Measurements from ENCODE around the gene C2orf76.
"Not testable (repeated sequence)": the region's sequence is repeated elsewhere in the genome, so short reads cannot be mapped to it uniquely, and the experiment has no call there.

Gene C2orf76

DNA sequence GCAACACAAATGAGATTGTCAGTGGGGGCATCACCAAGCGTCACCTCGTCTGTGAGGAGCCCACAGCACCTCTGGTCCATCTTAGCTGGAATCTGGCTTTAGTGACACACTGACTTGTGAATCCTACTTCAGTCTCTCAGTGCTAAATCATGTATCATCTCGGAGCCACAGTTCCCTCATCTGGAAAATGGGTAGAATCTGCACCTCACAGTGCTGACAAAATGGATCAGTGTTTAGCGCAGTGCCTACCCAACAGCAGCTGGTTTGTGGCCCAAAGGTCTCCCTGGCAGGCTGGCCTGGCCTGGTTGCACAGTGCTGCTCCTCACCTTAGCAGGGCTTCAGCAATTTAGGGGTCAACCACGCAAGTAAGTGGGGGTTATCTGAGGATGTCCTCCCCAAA is 10.2 kb upstream of the C2orf76 start:
- Histone ChIP-seq H3K4me1 (ENCODE audit: control insufficient read depth, insufficient read depth, low read length) (no peaks in the 10 kb centered on the region), H3K36me3 (ENCODE audit: control insufficient read depth, insufficient read depth, low read length, severe bottlenecking) (peaks cover 26% of the 10 kb centered on the region), H3K4me3 (ENCODE audit: low read length) (no peak overlapping the region), H3K9ac (ENCODE audit: low read length) (no peak overlapping the region), H3K27me3 (replicated peaks; ENCODE audit: control insufficient read depth, insufficient read depth, low read length) (no peaks in the 10 kb centered on the region), H3K9me3 (ENCODE audit: control insufficient read depth, low read length) (no peaks in the 10 kb centered on the region)
- DNase-seq (ENCODE audit: low read depth), result no peak

DNA sequence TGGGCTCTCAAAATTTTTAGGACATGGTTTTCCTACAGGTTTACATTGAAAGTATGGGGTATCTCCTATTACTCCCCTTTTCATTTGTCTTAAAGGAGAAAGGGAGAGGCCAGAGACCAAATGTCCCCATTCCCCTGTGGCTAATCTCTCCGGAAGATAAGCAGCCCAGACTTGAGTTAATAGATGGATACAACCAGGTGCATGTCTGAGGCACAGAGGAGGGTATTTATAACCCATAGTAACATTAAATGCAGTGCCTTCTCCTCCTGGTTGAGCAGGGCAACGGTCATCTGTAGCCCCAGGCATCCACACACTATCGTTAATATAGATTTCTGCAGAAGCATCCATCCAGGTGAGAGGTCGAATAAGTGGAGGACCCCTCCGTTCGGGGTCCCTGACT is 9.8 kb upstream of the C2orf76 start:
- not testable (repeated sequence) for H3K4me1 ChIP-seq (ENCODE audit: control insufficient read depth, insufficient read depth, low read length); H3K9ac ChIP-seq (ENCODE audit: low read length); DNase-seq (ENCODE audit: low read depth); H3K4me3 ChIP-seq (ENCODE audit: low read length); H3K9me3 ChIP-seq (ENCODE audit: control insufficient read depth, low read length); H3K27me3 ChIP-seq (replicated peaks; ENCODE audit: control insufficient read depth, insufficient read depth, low read length)
- peaks cover 30% of the 10 kb centered on the region for H3K36me3 ChIP-seq (ENCODE audit: control insufficient read depth, insufficient read depth, low read length, severe bottlenecking)

DNA sequence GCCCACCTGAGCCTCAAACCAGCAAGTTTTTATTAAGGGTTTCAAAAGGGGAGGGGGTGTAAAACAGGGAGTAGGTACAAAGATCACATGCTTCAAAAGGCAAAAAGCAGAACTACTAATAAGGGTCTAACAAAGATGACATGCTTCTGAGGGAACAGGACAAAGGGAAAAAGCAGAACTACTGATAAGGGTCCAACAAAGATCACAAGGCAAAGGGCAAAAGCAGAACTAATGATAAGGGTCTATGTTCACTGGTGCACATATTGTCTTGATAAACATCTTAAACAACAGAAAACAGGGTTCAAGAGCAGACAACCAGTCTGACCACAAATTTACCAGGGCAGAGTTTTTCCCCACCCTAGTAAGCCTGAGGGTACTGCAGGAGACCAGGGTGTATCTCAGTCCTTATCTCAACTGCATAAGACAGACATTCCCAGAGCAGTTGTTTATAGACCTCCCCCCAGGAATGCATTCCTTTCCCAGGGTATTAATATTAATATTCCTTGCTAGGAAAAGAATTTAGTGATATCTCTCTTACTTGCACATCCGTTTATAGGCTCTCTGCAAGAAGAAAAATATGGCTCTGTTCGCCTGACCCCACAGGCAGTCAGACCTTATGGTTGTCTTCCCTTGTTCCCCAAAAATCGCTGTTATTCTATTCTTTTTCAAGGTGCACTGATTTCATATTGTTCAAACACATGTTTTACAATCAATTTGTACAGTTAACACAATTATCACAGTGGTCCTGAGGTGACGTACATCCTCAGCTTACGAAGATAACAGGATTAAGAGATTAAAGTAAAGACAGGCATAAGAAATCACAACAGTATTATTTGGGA is 7.5 kb upstream of the C2orf76 start:
- DNase-seq (ENCODE audit: low read depth); H3K9ac ChIP-seq (ENCODE audit: low read length); H3K4me1 ChIP-seq (ENCODE audit: control insufficient read depth, insufficient read depth, low read length); H3K27me3 ChIP-seq (replicated peaks; ENCODE audit: control insufficient read depth, insufficient read depth, low read length); H3K4me3 ChIP-seq (ENCODE audit: low read length); H3K9me3 ChIP-seq (ENCODE audit: control insufficient read depth, low read length): not testable (repeated sequence)
- peaks cover 53% of the 10 kb centered on the region for H3K36me3 ChIP-seq (ENCODE audit: control insufficient read depth, insufficient read depth, low read length, severe bottlenecking)

DNA sequence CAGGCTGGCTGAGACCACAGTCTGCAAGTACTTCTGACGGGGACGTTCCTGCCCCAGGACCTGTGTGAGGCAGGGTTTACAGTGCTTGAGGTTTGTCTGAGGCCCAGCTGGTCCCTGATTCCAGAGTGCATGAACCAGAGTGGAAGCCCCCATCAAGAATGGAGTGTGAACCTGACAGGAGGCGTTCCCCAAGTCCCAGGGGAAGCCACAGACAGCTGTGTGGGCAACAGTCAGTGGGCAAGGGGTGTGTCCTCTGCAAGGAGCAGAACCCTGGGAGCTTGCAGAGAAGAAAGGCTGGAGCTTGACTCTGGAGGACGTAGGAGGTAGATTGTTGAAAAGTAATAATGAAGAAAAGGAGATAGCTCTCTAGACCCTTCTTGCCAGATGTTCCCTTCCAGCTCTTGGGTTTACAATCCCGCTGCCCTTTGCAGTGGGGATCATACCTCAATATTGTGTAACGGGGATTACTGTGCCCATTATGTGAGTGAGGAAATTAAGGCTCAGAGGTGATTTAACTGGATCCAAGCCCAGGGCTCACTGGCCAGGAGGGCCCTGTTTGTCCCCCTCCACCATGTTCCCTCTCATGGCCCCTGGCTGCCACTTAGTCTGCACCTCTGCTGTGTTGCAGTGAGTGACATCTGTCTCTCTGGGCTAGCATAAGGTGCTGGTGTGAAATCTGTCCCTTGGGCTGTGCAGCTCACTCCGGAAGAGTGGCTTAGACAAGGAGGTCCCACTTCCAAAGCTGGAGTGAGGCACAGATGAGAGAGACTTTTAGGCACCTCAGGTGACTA is 6.3 kb upstream of the C2orf76 start:
- no peaks in the 10 kb centered on the region for H3K9me3 ChIP-seq (ENCODE audit: control insufficient read depth, low read length)
- H3K9ac ChIP-seq (ENCODE audit: low read length), result no peak overlapping the region
- DNase-seq (ENCODE audit: low read depth), result no peak
- H3K27me3 ChIP-seq (replicated peaks; ENCODE audit: control insufficient read depth, insufficient read depth, low read length), result no peaks in the 10 kb centered on the region
- peaks cover 18% of the 10 kb centered on the region for H3K4me1 ChIP-seq (ENCODE audit: control insufficient read depth, insufficient read depth, low read length)
- no peak overlapping the region for H3K4me3 ChIP-seq (ENCODE audit: low read length)
- H3K36me3 ChIP-seq (ENCODE audit: control insufficient read depth, insufficient read depth, low read length, severe bottlenecking), result peaks cover 64% of the 10 kb centered on the region

DNA sequence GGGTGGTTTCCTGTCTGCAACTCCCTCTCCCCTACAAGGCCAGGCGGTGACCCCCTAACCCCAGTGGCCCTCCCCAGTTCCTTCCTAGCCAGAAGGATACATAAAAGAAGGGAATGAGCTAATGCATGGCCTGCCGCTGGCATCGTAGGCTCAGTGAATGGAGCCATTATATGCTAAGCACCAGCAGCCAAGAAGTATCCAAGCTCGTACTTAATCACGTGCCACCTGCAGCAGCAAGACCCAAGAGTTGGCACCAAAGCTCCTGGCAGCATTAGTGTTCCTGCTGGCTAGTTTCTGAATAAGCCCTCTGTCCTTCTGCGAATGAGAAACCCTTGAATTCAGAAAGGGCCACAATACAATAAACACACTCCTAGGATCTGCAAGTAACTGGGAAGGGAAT is 4.5 kb upstream of the C2orf76 start:
- Histone ChIP-seq H3K36me3 (ENCODE audit: control insufficient read depth, insufficient read depth, low read length, severe bottlenecking) (peaks cover 66% of the 10 kb centered on the region), H3K4me3 (ENCODE audit: low read length) (no peak overlapping the region), H3K9ac (ENCODE audit: low read length) (no peak overlapping the region), H3K27me3 (replicated peaks; ENCODE audit: control insufficient read depth, insufficient read depth, low read length) (no peaks in the 10 kb centered on the region), H3K9me3 (ENCODE audit: control insufficient read depth, low read length) (no peaks in the 10 kb centered on the region), H3K4me1 (ENCODE audit: control insufficient read depth, insufficient read depth, low read length) (peaks cover 22% of the 10 kb centered on the region)
- DNase-seq (ENCODE audit: low read depth), result no peak

DNA sequence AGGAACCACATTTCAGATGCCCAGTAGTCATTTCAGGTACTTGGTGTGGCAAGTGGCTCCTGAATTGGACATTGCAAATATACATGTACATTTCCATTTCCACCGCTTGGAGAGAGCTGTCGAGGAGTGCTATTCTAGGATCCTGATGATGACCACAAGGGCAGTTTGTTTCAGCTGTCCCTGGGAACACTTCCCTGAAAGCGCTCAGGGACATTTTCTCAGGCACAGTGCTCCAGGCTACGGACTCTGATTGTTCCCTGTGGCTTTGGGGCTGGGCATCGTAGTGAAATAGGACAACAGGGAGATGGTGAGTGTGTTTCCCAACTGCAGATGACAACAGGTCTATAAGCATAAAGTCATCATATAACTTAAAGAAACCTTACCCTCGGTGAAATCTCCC is 3.2 kb upstream of the C2orf76 start:
- Histone ChIP-seq H3K9me3 (ENCODE audit: control insufficient read depth, low read length) (no peaks in the 10 kb centered on the region), H3K36me3 (ENCODE audit: control insufficient read depth, insufficient read depth, low read length, severe bottlenecking) (peaks cover 66% of the 10 kb centered on the region), H3K27me3 (replicated peaks; ENCODE audit: control insufficient read depth, insufficient read depth, low read length) (no peaks in the 10 kb centered on the region), H3K4me3 (ENCODE audit: low read length) (peak overlapping the region; percentile 93), H3K9ac (ENCODE audit: low read length) (peak overlapping the region; percentile 96), H3K4me1 (ENCODE audit: control insufficient read depth, insufficient read depth, low read length) (peaks cover 33% of the 10 kb centered on the region)
- DNase-seq (ENCODE audit: low read depth), result no peak

DNA sequence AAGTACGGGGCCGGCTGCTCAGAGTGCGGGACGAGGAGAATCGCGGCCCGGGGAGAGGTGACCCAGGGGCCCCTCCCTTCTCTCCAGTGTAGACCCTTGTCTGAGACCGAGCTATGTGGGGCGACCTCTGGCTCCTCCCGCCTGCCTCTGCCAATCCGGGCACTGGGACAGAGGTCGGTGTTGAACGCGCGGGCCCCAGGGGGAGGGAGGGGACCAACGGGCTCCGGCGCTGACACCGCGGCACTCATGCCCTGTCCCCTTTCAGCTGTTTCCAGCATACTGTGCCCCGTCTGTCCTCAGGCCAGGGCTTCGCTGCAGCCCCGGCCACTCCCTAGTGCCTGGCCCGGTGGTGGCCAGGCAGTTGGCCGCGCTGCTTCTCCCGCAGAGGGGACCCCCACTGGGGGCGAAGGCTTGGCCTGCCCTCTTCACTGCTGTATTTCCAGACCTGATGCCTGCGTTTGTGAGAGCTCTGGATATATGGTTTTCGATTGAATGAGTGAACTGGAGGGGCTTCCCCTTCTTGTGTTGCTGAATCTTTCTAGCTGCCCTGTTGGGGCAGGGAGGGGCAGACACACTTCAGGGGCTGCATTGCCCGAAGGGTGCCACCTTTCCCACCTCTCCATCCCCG is 952 bp upstream of the C2orf76 start:
- H3K27me3 ChIP-seq (replicated peaks; ENCODE audit: control insufficient read depth, insufficient read depth, low read length), result no peaks in the 10 kb centered on the region
- peak overlapping the region; percentile 93 for H3K4me3 ChIP-seq (ENCODE audit: low read length)
- H3K4me1 ChIP-seq (ENCODE audit: control insufficient read depth, insufficient read depth, low read length), result peaks cover 36% of the 10 kb centered on the region
- H3K36me3 ChIP-seq (ENCODE audit: control insufficient read depth, insufficient read depth, low read length, severe bottlenecking), result peaks cover 47% of the 10 kb centered on the region
- DNase-seq (ENCODE audit: low read depth), result peak; percentile 63
- H3K9ac ChIP-seq (ENCODE audit: low read length), result peak overlapping the region; percentile 96
- no peaks in the 10 kb centered on the region for H3K9me3 ChIP-seq (ENCODE audit: control insufficient read depth, low read length)

DNA sequence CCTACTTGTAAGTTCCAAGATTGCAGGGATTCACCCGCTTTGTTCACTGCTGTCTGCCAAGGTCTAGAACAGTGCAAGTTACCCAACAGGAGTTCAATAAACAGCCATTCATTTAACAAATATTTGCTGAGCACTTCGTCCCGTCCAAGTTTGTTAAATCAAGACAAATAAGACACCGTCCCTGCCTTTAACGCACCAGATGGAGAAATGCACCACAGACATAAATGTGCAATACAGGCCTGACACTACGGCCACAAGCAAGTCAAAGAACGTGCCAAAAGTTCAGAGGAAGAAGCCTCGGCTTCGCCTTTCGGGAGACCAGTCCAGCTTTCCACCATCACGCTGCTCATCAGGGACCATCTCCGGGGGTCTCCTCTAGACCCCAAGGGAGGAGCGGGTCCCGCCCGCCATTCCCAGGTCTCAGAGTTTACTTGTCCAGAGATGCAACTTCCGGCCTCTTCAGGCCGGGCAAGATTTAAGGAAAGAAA is 429 bp downstream of the C2orf76 start:
- H3K36me3 ChIP-seq (ENCODE audit: control insufficient read depth, insufficient read depth, low read length, severe bottlenecking), result peaks cover 34% of the 10 kb centered on the region
- H3K4me1 ChIP-seq (ENCODE audit: control insufficient read depth, insufficient read depth, low read length), result peaks cover 35% of the 10 kb centered on the region
- H3K9ac ChIP-seq (ENCODE audit: low read length), result peak overlapping the region; percentile 96
- DNase-seq (ENCODE audit: low read depth), result peak; percentile 57
- no peaks in the 10 kb centered on the region for H3K9me3 ChIP-seq (ENCODE audit: control insufficient read depth, low read length)
- no peaks in the 10 kb centered on the region for H3K27me3 ChIP-seq (replicated peaks; ENCODE audit: control insufficient read depth, insufficient read depth, low read length)
- H3K4me3 ChIP-seq (ENCODE audit: low read length), result peak overlapping the region; percentile 93

DNA sequence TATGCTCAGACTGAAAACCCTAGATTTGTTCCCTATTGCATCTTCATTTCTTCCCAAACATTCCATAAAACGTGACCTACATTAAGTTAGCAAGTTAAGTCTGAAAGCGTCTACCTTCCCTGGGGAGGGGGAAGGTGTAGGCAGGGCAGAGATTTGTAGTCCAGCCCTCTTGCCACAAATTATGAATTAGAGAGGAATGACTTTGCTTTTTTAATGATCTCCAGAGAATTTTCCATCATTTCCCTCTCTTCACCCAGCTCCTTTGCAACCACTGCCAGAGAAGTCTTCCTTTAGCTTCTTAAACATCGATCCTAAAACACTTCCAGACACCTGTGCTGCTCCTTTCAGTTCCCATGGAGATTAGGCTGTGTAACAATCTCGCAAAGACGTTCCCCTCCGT is 1.2 kb downstream of the C2orf76 start:
- Histone ChIP-seq H3K27me3 (replicated peaks; ENCODE audit: control insufficient read depth, insufficient read depth, low read length) (no peaks in the 10 kb centered on the region), H3K4me3 (ENCODE audit: low read length) (peak overlapping the region; percentile 93), H3K36me3 (ENCODE audit: control insufficient read depth, insufficient read depth, low read length, severe bottlenecking) (peaks cover 26% of the 10 kb centered on the region), H3K9me3 (ENCODE audit: control insufficient read depth, low read length) (no peaks in the 10 kb centered on the region), H3K9ac (ENCODE audit: low read length) (peak overlapping the region; percentile 96), H3K4me1 (ENCODE audit: control insufficient read depth, insufficient read depth, low read length) (peaks cover 33% of the 10 kb centered on the region)
- DNase-seq (ENCODE audit: low read depth), result no peak

DNA sequence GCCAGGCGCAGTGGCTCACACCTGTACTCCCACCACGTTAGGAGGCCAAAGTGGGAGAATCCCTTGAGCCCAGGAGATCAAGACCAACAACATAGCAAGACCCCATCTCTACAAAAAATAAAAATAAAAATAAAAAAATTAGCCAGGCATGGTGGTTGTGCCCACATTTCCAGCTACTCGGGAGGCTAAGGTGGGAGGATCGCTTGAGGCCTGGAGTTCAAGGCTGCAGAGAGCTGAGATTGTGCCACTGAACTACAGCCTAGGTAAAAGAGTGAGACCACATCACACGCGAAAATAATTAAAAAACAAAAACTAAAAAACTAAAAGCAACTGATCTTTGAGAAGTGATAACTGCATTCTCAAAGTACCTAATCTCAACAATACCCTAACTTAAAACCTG is 1.8 kb downstream of the C2orf76 start:
- Histone ChIP-seq H3K4me1 (ENCODE audit: control insufficient read depth, insufficient read depth, low read length) (peaks cover 33% of the 10 kb centered on the region), H3K4me3 (ENCODE audit: low read length) (peak overlapping the region; percentile 93), H3K9me3 (ENCODE audit: control insufficient read depth, low read length) (no peaks in the 10 kb centered on the region), H3K27me3 (replicated peaks; ENCODE audit: control insufficient read depth, insufficient read depth, low read length) (no peaks in the 10 kb centered on the region), H3K9ac (ENCODE audit: low read length) (no peak overlapping the region), H3K36me3 (ENCODE audit: control insufficient read depth, insufficient read depth, low read length, severe bottlenecking) (peaks cover 19% of the 10 kb centered on the region)
- DNase-seq (ENCODE audit: low read depth), result no peak

DNA sequence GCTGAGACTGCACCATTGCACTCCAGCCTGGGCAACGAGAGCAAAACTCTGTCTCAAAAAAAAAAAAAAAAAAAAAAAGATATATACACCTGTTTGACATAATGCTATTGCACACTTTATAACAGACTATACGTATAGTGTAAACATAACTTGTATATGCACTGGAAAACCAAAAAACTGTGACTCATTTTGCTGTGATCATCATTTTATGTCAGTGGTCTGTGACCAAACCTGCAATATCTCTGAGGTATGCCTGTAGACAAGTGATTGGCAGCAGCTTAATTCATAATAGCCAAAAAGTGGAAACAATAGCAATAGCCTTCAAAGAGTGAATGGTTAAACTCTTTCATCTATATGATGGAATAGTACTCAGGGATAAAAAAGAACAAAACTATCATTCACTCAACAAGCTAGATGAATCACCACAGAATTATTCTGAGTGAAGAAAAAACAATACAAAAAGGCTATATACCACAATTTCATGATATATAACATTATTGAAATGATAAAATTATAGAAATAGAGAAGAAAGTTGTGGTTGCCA is 6.1 kb downstream of the C2orf76 start:
- Histone ChIP-seq H3K9ac (ENCODE audit: low read length) (no peak overlapping the region), H3K36me3 (ENCODE audit: control insufficient read depth, insufficient read depth, low read length, severe bottlenecking) (no peaks in the 10 kb centered on the region), H3K4me3 (ENCODE audit: low read length) (no peak overlapping the region), H3K9me3 (ENCODE audit: control insufficient read depth, low read length) (no peaks in the 10 kb centered on the region), H3K27me3 (replicated peaks; ENCODE audit: control insufficient read depth, insufficient read depth, low read length) (no peaks in the 10 kb centered on the region), H3K4me1 (ENCODE audit: control insufficient read depth, insufficient read depth, low read length) (peaks cover 9% of the 10 kb centered on the region)
- no peak for DNase-seq (ENCODE audit: low read depth)

Data from adipocyte (in vitro differentiated cells).